NAMALWA (cell line): ENCODE data around the gene WT1.
"Not testable (repeated sequence)": the region's sequence is repeated elsewhere in the genome, so short reads cannot be mapped to it uniquely, and the experiment has no call there.

Experiments
- DNase-seq: peaks from one replicate; pipeline ENCODE4 v3.0.0-alpha.2; 2015; ENCODE audit warnings: low spot score

The WT1 gene

GRCh38 chr11:32435511-32435941 is at the start of gene WT1:
WT1 (minus strand) TSS chr11:32435539.
- DNase-seq: no peak

- no peak for DNase-seq
Measured at GRCh38 chr11:32479291-32479690, 44.0 kb upstream of the WT1 start.

GRCh38 chr11:32478277-32478731 is 43.0 kb upstream of the WT1 start:
- DNase-seq: no peak

GRCh38 chr11:32473282-32473909 is 38.1 kb upstream of the WT1 start:
- no peak for DNase-seq

- no peak for DNase-seq
Measured at GRCh38 chr11:32472226-32472625, 36.9 kb upstream of the WT1 start.

GRCh38 chr11:32471544-32471943 is 36.2 kb upstream of the WT1 start:
- DNase-seq: not testable (repeated sequence)

GRCh38 chr11:32469791-32470190 is 34.5 kb upstream of the WT1 start:
- DNase-seq: no peak

GRCh38 chr11:32466279-32466915 is 31.1 kb upstream of the WT1 start:
- DNase-seq: no peak

- DNase-seq: peak; percentile 9
Measured at GRCh38 chr11:32464078-32464477, 28.7 kb upstream of the WT1 start.

- DNase-seq: no peak
Measured at GRCh38 chr11:32462011-32462690, 26.8 kb upstream of the WT1 start.

- no peak for DNase-seq
Measured at GRCh38 chr11:32456864-32457263, 21.5 kb upstream of the WT1 start.

GRCh38 chr11:32454993-32455392 is 19.7 kb upstream of the WT1 start:
- no peak for DNase-seq

- no peak for DNase-seq
Measured at GRCh38 chr11:32451808-32452207, 16.5 kb upstream of the WT1 start.

GRCh38 chr11:32450372-32450771 is 15.0 kb upstream of the WT1 start:
- DNase-seq: no peak

GRCh38 chr11:32448232-32448631 is 12.9 kb upstream of the WT1 start:
- peak; percentile 54 for DNase-seq

GRCh38 chr11:32447252-32447651 is 11.9 kb upstream of the WT1 start:
- DNase-seq: no peak

GRCh38 chr11:32446227-32446626 is 10.9 kb upstream of the WT1 start:
- DNase-seq: no peak

- DNase-seq: no peak
Measured at GRCh38 chr11:32444186-32444585, 8.8 kb upstream of the WT1 start.

- no peak for DNase-seq
Measured at GRCh38 chr11:32440916-32441315, 5.6 kb upstream of the WT1 start.

- no peak for DNase-seq
Measured at GRCh38 chr11:32440312-32440908, 5.1 kb upstream of the WT1 start.

GRCh38 chr11:32439501-32440210 is 4.3 kb upstream of the WT1 start:
- no peak for DNase-seq

- DNase-seq: no peak
Measured at GRCh38 chr11:32438866-32439489, 3.6 kb upstream of the WT1 start.
